ENCODE data around the gene MRPL32.

DNA sequence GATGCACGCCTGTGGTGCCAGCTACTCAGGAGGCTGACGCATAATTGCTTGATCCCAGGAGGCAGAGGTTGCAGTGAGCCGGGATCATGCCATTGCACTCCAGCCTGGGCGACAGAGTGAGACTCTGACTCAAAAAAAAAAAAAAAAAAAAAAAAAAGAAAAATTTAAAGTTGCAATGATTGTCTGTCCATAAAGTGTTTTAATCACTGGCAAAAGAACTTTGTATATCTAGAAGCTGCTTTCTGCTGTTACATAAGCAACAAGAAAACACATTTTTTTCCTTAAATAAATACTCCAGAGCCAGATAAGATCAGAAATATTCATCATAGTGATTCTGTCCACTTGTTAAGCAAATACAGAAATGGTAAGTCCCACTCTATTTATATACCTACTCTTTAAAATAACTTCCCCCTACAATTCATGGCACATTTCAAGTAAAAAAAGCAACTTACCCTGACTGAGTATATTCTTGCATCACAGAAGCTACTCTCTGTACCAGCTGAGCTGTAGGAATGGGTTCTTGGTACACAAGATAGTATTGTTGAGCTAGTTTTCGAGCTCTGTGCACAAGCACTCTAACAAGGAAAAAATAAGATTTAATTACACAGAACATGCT is 7.8 kb upstream of the MRPL32 start:
- TF ChIP-seq POLR2AphosphoS5 (IDR thresholded peaks at IDR 0.05; ENCODE audit: low read depth, low read length) (no peak), REST (IDR thresholded peaks at IDR 0.05; ENCODE audit: insufficient read depth in 1 of 2, low read depth in 2 of 2, low read length in 2 of 2) (no peak), TAF1 (IDR thresholded peaks at IDR 0.05; ENCODE audit: borderline replicate concordance, insufficient read depth, low read length) (no peak), SIN3A (IDR thresholded peaks at IDR 0.05; ENCODE audit: borderline replicate concordance, insufficient read depth, low read length) (no peak), FOXP2 (optimal IDR thresholded peaks at IDR 0.05; ENCODE audit: borderline replicate concordance, extremely low read depth, extremely low read length, insufficient read depth) (no peak)
